HG03175 (cell line): ENCODE measurements around the gene BCAS1.
"Not testable (repeated sequence)": the region's sequence is repeated elsewhere in the genome, so short reads cannot be mapped to it uniquely, and the experiment has no call there.

ENCODE experiments used
- ATAC-seq: cut with Tn5 transposase; IDR thresholded peaks from one replicate; pipeline ENCODE4 v1.9.1; 2021; ENCODE audit warnings: mild to moderate bottlenecking, moderate library complexity; ENCODE audit not compliant: unreplicated experiment

The BCAS1 gene

GRCh38 chr20:54020868-54021267, 49.5 kb downstream of the BCAS1 start:
- ATAC-seq = no peak

GRCh38 chr20:54020348-54020747, 50.0 kb downstream of the BCAS1 start:
- no peak for ATAC-seq

GRCh38 chr20:54019585-54019984, 50.8 kb downstream of the BCAS1 start:
- ATAC-seq = no peak

GRCh38 chr20:54019127-54019526, 51.3 kb downstream of the BCAS1 start:
- ATAC-seq = no peak

GRCh38 chr20:54017846-54018245, 52.5 kb downstream of the BCAS1 start:
- ATAC-seq = peak; percentile 95

- ATAC-seq = no peak
Observed at GRCh38 chr20:54015496-54015895, 54.9 kb downstream of the BCAS1 start.

- no peak for ATAC-seq
Observed at GRCh38 chr20:54014293-54014926, 56.0 kb downstream of the BCAS1 start.

- ATAC-seq = no peak
Observed at GRCh38 chr20:54013471-54013870, 56.9 kb downstream of the BCAS1 start.

- no peak for ATAC-seq
Observed at GRCh38 chr20:54011346-54011745, 59.0 kb downstream of the BCAS1 start.

- ATAC-seq = not testable (repeated sequence)
Observed at GRCh38 chr20:54006216-54006615, 64.2 kb downstream of the BCAS1 start.

GRCh38 chr20:54005524-54005923, 64.9 kb downstream of the BCAS1 start:
- no peak for ATAC-seq

GRCh38 chr20:54004445-54004844, 65.9 kb downstream of the BCAS1 start:
- peak; percentile 97 for ATAC-seq

GRCh38 chr20:54002741-54003140, 67.7 kb downstream of the BCAS1 start:
- ATAC-seq = no peak

GRCh38 chr20:54002056-54002575, 68.3 kb downstream of the BCAS1 start:
- no peak for ATAC-seq

- no peak for ATAC-seq
Observed at GRCh38 chr20:54000914-54001313, 69.5 kb downstream of the BCAS1 start.

- no peak for ATAC-seq
Observed at GRCh38 chr20:54000262-54000661, 70.1 kb downstream of the BCAS1 start.

- no peak for ATAC-seq
Observed at GRCh38 chr20:53999077-53999476, 71.3 kb downstream of the BCAS1 start.

GRCh38 chr20:53996584-53997486, 73.6 kb downstream of the BCAS1 start:
- ATAC-seq = no peak

- ATAC-seq = no peak
Observed at GRCh38 chr20:53995949-53996348, 74.4 kb downstream of the BCAS1 start.

- no peak for ATAC-seq
Observed at GRCh38 chr20:53994088-53994487, 76.3 kb downstream of the BCAS1 start.

- ATAC-seq = no peak
Observed at GRCh38 chr20:53993310-53993709, 77.1 kb downstream of the BCAS1 start.
